GM19351 (cell line): Measurements from ENCODE around the gene RNF5.
"Not testable (repeated sequence)": the region's sequence is repeated elsewhere in the genome, so short reads cannot be mapped to it uniquely, and the experiment has no call there.

Experiments
- ATAC-seq: cut with Tn5 transposase; IDR thresholded peaks from one replicate; pipeline ENCODE4 v1.9.1; 2021; ENCODE audit warnings: mild to moderate bottlenecking, moderate library complexity; ENCODE audit not compliant: unreplicated experiment

The RNF5 gene

GRCh38 chr6:32188381-32189068 lies 10.3 kb downstream of the RNF5 start:
- no peak for ATAC-seq

- ATAC-seq = no peak
Measured at GRCh38 chr6:32189069-32189741, 11.0 kb downstream of the RNF5 start.

- ATAC-seq = no peak
Measured at GRCh38 chr6:32189742-32190053, 11.5 kb downstream of the RNF5 start.

GRCh38 chr6:32190054-32190851 lies 12.0 kb downstream of the RNF5 start, which contains the start of gene PBX2:
TSS of gene PBX2 (minus strand) at chr6:32190202. CDS start at chr6:32189915, 287 bp downstream.
- ATAC-seq = peak; percentile 50

GRCh38 chr6:32190911-32191677 lies 12.9 kb downstream of the RNF5 start:
- ATAC-seq = no peak

GRCh38 chr6:32191696-32192607 lies 13.7 kb downstream of the RNF5 start:
- ATAC-seq = no peak

GRCh38 chr6:32192608-32193039 lies 14.4 kb downstream of the RNF5 start, which contains the start of gene GPSM3:
TSS of gene GPSM3 (minus strand) at chr6:32192643. CDS start at chr6:32192513, 130 bp downstream.
- no peak for ATAC-seq

- ATAC-seq = not testable (repeated sequence)
Measured at GRCh38 chr6:32193096-32193495, 14.9 kb downstream of the RNF5 start.

- no peak for ATAC-seq
Measured at GRCh38 chr6:32194388-32194787, 16.2 kb downstream of the RNF5 start.

GRCh38 chr6:32194825-32195651 lies 16.8 kb downstream of the RNF5 start:
- ATAC-seq = no peak

GRCh38 chr6:32195652-32195901 lies 17.4 kb downstream of the RNF5 start:
- ATAC-seq = peak; percentile 70

GRCh38 chr6:32195902-32196681 lies 17.9 kb downstream of the RNF5 start:
- ATAC-seq = peak; percentile 74

- no peak for ATAC-seq
Measured at GRCh38 chr6:32196682-32197616, 18.7 kb downstream of the RNF5 start.

- no peak for ATAC-seq
Measured at GRCh38 chr6:32198345-32198696, 20.1 kb downstream of the RNF5 start.

GRCh38 chr6:32198866-32199265 lies 20.7 kb downstream of the RNF5 start:
- no peak for ATAC-seq

GRCh38 chr6:32200711-32201475 lies 22.7 kb downstream of the RNF5 start:
- no peak for ATAC-seq

GRCh38 chr6:32202186-32202585 lies 24.0 kb downstream of the RNF5 start:
- no peak for ATAC-seq
